ENCODE results near the gene HINT3.

DNA sequence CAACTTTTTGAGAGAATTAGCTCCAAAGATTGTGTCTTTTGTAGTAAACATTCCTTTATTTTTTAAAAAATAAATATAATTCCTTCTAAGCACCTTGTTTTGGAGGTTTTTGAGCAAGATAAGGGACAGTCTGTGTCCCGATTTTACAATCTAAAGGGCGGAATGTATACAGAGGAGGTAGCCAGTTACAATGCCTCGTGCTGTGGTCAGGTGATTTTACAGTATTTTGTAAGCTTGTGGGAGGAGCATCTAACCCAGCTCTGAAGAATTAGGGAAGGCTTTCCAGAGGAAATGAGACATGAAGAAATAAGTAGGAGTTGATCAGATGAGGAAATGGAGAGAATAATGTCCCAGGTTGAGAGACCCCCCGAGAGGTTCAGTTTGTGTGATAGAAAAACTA lies 1.3 kb downstream of the HINT3 start:
- TF ChIP-seq, protein P1, sequence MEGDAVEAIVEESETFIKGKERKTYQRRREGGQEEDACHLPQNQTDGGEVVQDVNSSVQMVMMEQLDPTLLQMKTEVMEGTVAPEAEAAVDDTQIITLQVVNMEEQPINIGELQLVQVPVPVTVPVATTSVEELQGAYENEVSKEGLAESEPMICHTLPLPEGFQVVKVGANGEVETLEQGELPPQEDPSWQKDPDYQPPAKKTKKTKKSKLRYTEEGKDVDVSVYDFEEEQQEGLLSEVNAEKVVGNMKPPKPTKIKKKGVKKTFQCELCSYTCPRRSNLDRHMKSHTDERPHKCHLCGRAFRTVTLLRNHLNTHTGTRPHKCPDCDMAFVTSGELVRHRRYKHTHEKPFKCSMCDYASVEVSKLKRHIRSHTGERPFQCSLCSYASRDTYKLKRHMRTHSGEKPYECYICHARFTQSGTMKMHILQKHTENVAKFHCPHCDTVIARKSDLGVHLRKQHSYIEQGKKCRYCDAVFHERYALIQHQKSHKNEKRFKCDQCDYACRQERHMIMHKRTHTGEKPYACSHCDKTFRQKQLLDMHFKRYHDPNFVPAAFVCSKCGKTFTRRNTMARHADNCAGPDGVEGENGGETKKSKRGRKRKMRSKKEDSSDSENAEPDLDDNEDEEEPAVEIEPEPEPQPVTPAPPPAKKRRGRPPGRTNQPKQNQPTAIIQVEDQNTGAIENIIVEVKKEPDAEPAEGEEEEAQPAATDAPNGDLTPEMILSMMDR (IDR thresholded peaks at IDR 0.05): no peak
- TF ChIP-seq EP300 (IDR thresholded peaks at IDR 0.05): no peak

All from sigmoid colon (tissue), 4 donors.